NOMO-1 treated with dmso at 0.1 percent for 144 hours (cell line): Measurements from ENCODE around the gene GPANK1.

Experiments
- DNase-seq: peaks from one replicate; lab custom pipeline; 2025; ENCODE audit not compliant: unreplicated experiment; lab: John Stamatoyannopoulos, UW

Gene GPANK1

DNA sequence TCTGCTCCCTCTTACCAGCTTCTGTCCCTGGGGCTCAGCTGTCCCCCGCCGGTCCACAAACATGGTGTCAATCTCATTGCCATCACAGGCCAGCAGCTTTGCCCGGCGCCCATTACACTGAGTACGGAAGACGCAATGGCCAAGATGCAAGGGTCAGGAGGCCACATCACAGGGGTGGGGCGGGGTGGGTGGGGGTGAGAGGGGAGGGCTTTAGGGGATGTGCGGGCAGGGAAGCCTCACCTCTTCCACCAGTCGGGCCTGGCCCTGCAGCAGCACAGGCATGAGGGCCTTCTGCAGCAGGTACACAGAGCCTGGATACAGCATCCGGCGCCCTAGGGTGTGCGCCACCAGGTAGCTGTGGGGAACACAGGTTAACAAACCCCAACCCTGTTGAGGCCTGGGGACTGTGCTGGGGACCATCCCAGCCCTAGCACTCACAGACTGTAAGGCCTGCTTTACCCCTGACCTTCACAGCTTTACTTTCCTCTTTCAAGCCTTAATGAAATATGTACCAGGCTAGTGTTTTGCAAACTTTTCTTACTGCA, 26.8 kb upstream of the GPANK1 start:
- no peak for DNase-seq

GRCh38 chr6:31691078-31691463, 26.3 kb upstream of the GPANK1 start:
- DNase-seq = no peak

- DNase-seq = no peak
These were observed 25.7 kb upstream of the GPANK1 start for GRCh38 chr6:31690231-31691077.

DNA sequence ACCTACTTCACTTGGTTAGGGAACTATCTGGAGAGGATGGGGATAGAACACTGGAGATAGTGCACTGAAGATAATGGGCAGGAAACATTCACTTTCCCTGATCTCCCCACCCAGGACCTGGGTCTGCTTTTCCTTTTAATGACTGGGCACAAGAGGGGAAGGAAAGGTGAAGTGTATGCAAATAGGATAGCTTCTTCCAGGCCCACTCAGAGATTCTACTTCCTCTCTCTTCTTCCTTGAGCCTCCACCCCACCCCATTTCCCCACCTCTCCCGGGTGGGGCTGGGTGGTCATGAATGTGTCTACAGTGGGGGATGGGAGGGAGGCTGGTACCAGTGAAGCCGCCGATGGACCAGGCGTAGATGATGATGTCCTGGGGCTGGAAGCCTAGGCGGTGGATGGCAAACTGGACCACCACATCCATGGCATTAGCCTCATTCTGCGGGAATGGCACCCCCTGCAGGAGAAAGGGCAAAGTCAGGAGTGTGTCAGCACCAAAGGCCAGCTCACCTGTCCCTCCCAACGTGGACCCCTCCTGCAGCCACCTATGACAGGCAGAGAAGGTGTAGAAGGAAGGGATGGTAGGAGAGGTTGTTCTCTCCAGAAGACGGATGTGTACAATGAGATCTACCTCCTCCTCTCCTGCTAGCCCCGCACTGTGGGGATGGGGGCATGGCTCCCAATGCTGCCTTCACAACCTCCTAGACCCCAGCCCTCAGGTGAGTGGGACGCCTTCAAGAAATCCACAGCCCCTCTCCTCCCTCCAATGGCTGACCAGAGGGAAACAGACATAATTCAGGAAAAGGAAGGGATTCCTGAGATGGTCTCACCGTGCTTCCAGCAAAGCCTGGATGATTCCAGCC, 24.7 kb upstream of the GPANK1 start:
- no peak for DNase-seq

DNA sequence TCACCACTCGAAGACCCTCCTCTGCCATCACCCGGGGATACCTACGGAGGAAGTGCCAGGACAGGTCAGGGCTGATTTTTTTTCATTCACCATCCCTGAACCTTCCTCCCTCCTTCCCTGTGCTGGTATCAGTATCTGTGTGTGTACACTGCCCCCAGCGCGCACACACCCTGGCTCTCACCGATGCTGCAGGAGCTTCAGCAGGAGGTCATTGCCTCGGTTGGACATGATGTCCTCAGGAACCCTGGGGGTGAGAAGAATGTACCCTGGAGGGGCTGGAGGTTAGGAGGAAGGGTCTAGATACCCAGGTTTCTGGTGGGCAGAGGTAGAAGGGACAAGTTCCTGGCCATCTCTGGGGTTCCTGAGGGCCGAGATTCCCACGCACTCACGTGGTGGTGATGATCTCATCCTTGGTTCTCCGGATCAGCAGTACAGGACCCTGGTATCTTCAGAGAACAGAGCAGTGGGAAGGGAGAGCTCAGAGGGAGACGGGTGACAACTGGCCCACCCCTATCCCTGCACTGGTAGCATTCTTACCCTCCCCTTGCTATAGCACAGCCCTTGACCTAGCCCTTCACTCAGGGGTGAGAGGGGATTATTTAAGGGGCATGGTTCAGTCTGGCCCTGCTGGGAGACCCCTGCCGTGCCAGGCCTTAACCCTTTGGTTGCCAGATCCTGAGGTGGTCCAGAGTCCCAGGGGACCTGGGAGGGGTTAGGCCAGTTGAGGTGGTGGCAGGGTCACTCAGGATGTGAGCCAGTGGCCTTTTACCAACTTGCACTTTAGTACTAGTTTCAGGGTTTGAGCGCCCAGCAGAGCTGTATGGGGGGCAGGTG, 23.3 kb upstream of the GPANK1 start:
- DNase-seq = no peak

DNA sequence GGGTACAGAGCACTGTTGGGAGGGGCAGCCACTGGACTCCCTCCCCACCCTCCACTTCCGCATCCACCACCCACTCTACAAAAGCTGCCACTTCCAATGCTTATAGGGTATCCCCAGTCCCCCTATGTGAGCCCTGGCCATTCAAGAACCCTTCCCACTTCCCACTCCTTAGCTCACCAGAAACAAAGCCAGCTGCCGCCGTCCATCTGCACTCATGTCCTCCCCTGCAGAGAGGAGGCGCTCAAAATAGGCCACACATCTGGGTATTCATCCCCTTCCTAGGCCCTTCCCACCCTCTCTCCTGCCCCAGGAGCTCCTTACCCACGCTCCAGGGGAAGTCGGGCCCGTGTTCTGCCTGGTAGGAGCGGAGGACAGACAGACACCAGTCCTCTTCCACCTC, 22.5 kb upstream of the GPANK1 start:
- DNase-seq = no peak

DNA sequence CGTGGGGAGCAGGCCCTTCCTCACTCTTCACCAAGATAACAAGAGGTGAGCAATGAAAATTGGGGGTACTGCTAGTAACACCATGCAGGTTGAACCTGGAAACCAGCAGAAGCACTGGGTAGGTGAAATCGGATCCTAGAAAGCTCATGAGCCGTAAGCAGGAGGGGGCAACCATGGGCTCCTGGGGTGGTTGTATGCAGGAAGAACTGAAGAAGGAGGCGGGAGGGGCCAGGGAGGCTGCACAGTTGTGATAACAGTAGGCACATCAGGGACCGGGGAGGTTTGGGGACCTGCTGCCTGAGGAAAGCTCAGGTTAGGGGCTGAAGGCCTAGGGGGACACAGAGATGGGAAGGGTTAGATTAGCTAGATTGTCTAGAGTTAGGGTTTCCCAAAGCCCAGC, 21.7 kb upstream of the GPANK1 start:
- no peak for DNase-seq

DNA sequence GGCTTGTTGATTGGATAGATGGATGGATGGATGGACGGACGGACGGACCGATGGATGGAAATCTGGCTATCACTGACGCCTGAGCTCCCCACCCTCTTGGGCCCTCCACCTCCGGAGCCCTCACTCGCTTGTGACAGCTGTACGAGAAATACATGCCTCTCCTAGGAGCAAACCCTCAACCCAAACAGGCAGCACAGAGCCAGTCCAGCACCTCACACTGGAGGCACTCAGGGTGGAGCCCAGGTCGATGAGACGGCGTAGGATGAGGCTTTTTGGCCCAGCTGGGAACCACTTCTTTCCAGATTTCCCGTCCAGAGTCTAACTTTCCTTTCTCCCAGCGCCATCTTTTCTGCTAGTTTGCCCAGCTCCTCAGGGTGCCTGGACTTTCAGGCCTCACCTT, 18.8 kb upstream of the GPANK1 start:
- DNase-seq = no peak

- no peak for DNase-seq
These were observed 16.4 kb upstream of the GPANK1 start for GRCh38 chr6:31681135-31681671.

GRCh38 chr6:31680226-31681134, 15.7 kb upstream of the GPANK1 start, which contains the start of gene LY6G5C:
Gene LY6G5C (minus strand): TSS chr6:31681067. CDS start chr6:31680373, 694 bp downstream.
- DNase-seq = peak; percentile 55

- no peak for DNase-seq
These were observed 13.2 kb upstream of the GPANK1 start for GRCh38 chr6:31677955-31678354.

- DNase-seq = no peak
These were observed 12.1 kb upstream of the GPANK1 start for GRCh38 chr6:31676904-31677303.

DNA sequence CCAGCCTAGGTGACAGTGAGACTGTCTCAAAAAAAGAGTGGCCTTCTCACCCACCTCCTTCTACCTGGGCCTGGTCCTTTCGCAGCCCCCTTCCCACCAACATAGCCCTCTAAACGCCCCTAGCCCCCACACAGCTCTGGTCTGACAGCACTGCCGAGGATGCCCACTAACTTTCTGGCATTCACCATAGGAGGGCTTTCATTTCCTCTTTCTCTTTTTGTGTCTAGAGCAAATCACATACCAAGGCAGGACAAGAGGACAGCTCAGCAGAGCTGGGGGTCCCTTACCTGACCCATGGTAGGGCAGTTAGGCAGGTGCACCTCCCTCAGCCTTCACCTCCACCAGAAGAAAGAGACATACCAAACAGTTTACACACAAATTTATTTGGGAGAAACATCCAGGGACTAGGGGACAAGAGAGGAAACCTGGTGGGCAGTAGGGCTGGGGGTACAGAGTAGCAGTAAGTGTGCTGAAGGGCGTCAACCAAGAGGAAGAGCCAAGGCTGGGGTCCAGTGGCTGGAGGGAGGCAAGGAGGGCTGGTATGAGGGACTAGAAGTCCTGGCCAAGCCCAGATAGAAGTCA, 11.6 kb upstream of the GPANK1 start:
- DNase-seq = peak; percentile 8

DNA sequence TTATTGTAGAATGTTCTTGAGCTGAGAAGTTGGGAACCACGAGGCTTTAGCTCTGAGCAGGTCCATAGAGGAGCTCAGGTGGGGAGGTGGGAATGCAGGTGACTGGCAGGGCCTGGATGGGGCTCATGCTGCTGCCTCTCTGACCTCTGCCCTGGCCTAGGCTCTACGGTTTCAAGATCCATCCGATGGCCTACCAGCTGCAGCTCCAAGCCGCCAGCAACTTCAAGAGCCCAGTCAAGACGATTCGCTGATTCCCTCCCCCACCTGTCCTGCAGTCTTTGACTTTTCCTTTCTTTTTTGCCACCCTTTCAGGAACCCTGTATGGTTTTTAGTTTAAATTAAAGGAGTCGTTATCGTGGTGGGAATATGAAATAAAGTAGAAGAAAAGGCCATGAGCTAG, 4.9 kb upstream of the GPANK1 start, which contains the start of gene LY6G5B:
LY6G5B (plus strand) TSS at position 301 of the 400 bp plus-strand sequence. CDS start 975 bp downstream, outside the sequence.
- DNase-seq = no peak

DNA sequence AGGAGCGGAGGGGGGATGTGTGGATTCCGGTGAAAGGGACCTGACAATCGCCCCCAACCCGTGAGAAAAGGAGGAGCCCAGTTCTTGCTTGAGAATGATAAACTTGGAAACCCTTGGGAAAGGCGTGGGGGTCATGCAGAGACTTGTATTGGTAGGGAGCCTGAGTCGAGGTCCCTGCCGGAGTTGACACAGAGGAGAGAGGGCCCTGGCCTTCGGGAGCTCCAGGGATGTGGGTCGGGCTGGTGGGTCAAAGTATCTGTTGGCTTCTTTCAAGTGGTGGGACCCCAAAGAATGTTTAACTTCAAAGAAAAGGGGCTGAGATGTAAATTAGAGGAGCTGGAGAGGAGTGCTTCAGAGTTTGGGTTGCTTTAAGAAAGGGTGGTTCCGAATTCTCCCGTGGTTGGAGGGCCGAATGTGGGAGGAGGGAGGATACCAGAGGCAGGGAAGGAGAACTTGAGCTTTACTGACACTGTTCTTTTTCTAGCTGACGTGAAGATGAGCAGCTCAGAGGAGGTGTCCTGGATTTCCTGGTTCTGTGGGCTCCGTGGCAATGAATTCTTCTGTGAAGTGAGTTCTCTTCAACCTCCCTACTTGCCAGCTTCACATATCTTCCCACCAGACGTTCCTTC, 1.7 kb upstream of the GPANK1 start:
- no peak for DNase-seq

- DNase-seq = peak; percentile 97
These were observed 922 bp upstream of the GPANK1 start, which contains the start of gene CSNK2B for GRCh38 chr6:31665501-31666336. Gene CSNK2B (plus strand): TSS chr6:31666080. CDS start chr6:31666832, 752 bp downstream.

DNA sequence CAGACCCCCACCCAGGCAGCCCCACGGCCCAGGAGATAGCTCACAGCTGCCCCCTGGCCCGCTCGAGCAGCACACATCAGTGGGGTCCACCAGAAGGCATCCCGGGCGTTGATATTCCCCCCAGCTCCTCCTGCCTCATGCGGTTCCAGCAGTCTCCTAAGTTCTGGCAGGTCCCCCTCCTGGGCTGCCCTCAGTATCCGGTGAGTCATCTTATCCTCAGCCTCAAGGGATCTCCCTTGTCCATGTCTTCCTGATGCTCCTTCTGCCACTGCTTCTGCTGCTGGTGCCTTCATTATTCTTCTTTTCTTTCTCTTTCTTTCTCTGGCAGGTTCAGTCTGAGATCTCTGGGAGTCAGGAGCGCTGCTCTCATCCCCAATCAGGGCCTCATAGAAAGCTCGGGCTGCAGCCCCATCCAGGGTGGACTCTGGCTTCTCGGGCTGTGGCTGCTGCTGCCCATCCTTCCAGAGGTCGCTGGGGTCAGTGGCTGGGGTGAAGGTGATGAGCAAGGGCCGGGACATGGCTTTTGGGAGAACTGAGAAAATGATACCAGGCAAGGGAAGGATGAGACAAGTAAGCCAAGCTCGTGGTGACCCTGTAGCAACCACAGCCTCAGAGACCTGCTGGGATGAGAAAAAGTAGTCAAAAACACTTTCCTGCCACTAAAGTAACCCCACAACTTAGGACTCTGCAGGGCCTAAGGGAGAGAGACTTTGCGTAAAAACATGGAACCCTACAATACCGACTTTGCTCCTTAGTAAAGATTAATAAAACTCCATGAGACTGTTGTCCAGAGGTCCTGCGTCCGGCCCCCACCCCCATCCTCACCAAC, 622 bp downstream of the GPANK1 start:
- DNase-seq = no peak
